Measurements from ENCODE around the gene IGLL5.
A peak's percentile ranks its signal among the peaks of the same experiment; 100 is the strongest.

Gene IGLL5

GRCh38 chr22:22880645-22881044, 7.0 kb upstream of the IGLL5 start:
- DNase-seq (ENCODE audit: low read depth), result no peak
- no peak for TF ChIP-seq CTCF (conservative IDR thresholded peaks at IDR 0.05; ENCODE audit: low read depth, low read length)
- H3K4me3 ChIP-seq (ENCODE audit: low read length), result no peak overlapping the region

- TF ChIP-seq CTCF (conservative IDR thresholded peaks at IDR 0.05; ENCODE audit: low read depth, low read length), result no peak
- H3K4me3 ChIP-seq (ENCODE audit: low read length), result no peak overlapping the region
- no peak for DNase-seq (ENCODE audit: low read depth)
Observed at GRCh38 chr22:22881116-22882000, 6.3 kb upstream of the IGLL5 start.

GRCh38 chr22:22882033-22882717, 5.4 kb upstream of the IGLL5 start:
- H3K4me3 ChIP-seq (ENCODE audit: low read length), result no peak overlapping the region
- no peak for DNase-seq (ENCODE audit: low read depth)
- TF ChIP-seq CTCF (conservative IDR thresholded peaks at IDR 0.05; ENCODE audit: low read depth, low read length), result no peak

GRCh38 chr22:22883090-22883727, 4.4 kb upstream of the IGLL5 start:
- no peak for DNase-seq (ENCODE audit: low read depth)
- TF ChIP-seq CTCF (conservative IDR thresholded peaks at IDR 0.05; ENCODE audit: low read depth, low read length), result no peak
- H3K4me3 ChIP-seq (ENCODE audit: low read length), result no peak overlapping the region

GRCh38 chr22:22884010-22884887, 3.4 kb upstream of the IGLL5 start:
- no peak overlapping the region for H3K4me3 ChIP-seq (ENCODE audit: low read length)
- TF ChIP-seq CTCF (conservative IDR thresholded peaks at IDR 0.05; ENCODE audit: low read depth, low read length), result peak; percentile 75
- DNase-seq (ENCODE audit: low read depth), result no peak
